GM12878 (cell line): ENCODE results near the gene CHID1. TPM values are rescaled to one million over a fixed set of nuclear protein-coding genes. Genes with fewer than 3 reads are reported as not detected.

Experiments used
- ATAC-seq: fragments of 200-7000 bp; cut with Tn5 transposase; 3 replicates; pipeline ENCODE4 v1.9.1; 2020; ENCODE audit warnings: mild to moderate bottlenecking, moderate library complexity
- BruUV-seq: library from RNA; stranded (reverse); fragments of 400-500 nt; replicated peaks from 2 replicates; lab custom pipeline; 2021; lab: Mats Ljungman, UMichigan
- CTCF ChIA-PET: fragments of 300-600 bp; sonication (Branson Sonifier 250); formaldehyde crosslinking; extraction: SDS; loops from one replicate; lab custom pipeline; 2021; ENCODE audit warnings: inconsistent platforms; lab: Yijun Ruan, JAX
- POLR2A ChIA-PET: fragments of 350-600 bp; formaldehyde crosslinking; extraction: SDS; loops from one replicate; lab custom pipeline; 2021; ENCODE audit warnings: inconsistent platforms; lab: Charles Lee
- RAD21 ChIA-PET: fragments of 300-600 bp; sonication (Branson Sonifier 250); formaldehyde crosslinking; loops from one replicate; lab custom pipeline; 2023; ENCODE audit warnings: antibody characterized with exemption; ENCODE audit not compliant: unreplicated experiment; lab: Charles Lee
- SMC1A ChIA-PET: fragments of 300-600 bp; sonication (Branson Sonifier 250); formaldehyde crosslinking; loops from one replicate; lab custom pipeline; 2023; ENCODE audit not compliant: unreplicated experiment, uncharacterized antibody; lab: Charles Lee
- DNase-seq: peaks from one replicate; pipeline ENCODE4 v3.0.0-alpha.2; 2011; ENCODE audit warnings: low read depth, low spot score
- FAIRE-seq: peaks from 3 replicates; lab custom pipeline; 2011; peaks lifted over from hg19 to GRCh38; lab: Jason Lieb, UNC
- H2AFZ ChIP-seq: 2 replicates; pipeline ENCODE4 v1.6.0; 2011; ENCODE audit warnings: low read depth, low read length, control low read depth; ENCODE audit not compliant: control insufficient read depth
- H3K27ac ChIP-seq: 2 replicates; pipeline ENCODE4 v1.5.1; 2011; ENCODE audit warnings: control low read depth; ENCODE audit not compliant: control insufficient read depth, insufficient read depth
- H3K27me3 ChIP-seq, 2 experiments: replicated peaks in 1 of 2; 2 replicates each; pipeline versions ENCODE4 v1.6.0 to v1.6.1; 2011; ENCODE audit warnings: low read length in 1 of 2; ENCODE audit not compliant: control insufficient read depth in 2 of 2, insufficient read depth in 2 of 2
- H3K36me3 ChIP-seq, 2 experiments: 2 replicates each; pipeline ENCODE4 v1.5.1; 2011; ENCODE audit warnings: low read length in 1 of 2; ENCODE audit not compliant: control insufficient read depth in 2 of 2, insufficient read depth in 2 of 2
- H3K4me1 ChIP-seq: 2 replicates; pipeline ENCODE4 v1.6.1; 2011; ENCODE audit warnings: mild to moderate bottlenecking, low read length, moderate library complexity, mixed read lengths; ENCODE audit not compliant: control insufficient read depth, insufficient read depth
- H3K4me2 ChIP-seq: 2 replicates; pipeline ENCODE4 v1.6.0; 2011; ENCODE audit warnings: control low read depth; ENCODE audit not compliant: control insufficient read depth, insufficient read depth
- H3K4me3 ChIP-seq: fragments of 200-600 bp; sonication (generic); 2 replicates; pipeline ENCODE4 v1.5.1; 2016
- H3K79me2 ChIP-seq: 2 replicates; pipeline ENCODE4 v1.6.0; 2011; ENCODE audit warnings: low read length; ENCODE audit not compliant: control insufficient read depth, insufficient read depth
- H3K9ac ChIP-seq: 2 replicates; pipeline ENCODE4 v1.8.0; 2011; ENCODE audit warnings: low read length, control low read depth, mixed read lengths; ENCODE audit not compliant: control insufficient read depth, insufficient read depth
- H3K9me3 ChIP-seq: replicated peaks from 3 replicates; pipeline ENCODE4 v1.5.1; 2011; ENCODE audit warnings: mild to moderate bottlenecking, low read length; ENCODE audit not compliant: control insufficient read depth, insufficient read depth
- H4K20me1 ChIP-seq: 2 replicates; pipeline ENCODE4 v1.6.0; 2011; ENCODE audit not compliant: control insufficient read depth, insufficient read depth
- CREB1 ChIP-seq: IDR thresholded peaks from 2 replicates; pipeline ENCODE4 v1.6.1; 2012; ENCODE audit warnings: low read depth, mild to moderate bottlenecking, inconsistent platforms
- CREM ChIP-seq: IDR thresholded peaks from 2 replicates; pipeline ENCODE4 v1.6.1; 2014; ENCODE audit warnings: antibody characterized with exemption, low read depth
- E2F8 ChIP-seq: fragments of 450-650 bp; IDR thresholded peaks from 2 replicates; pipeline ENCODE4 v1.6.1; 2018; ENCODE audit warnings: mild to moderate bottlenecking, low read depth, moderate library complexity; ENCODE audit not compliant: partially characterized antibody
- EP300 ChIP-seq, 2 experiments: fragments of 150-350 bp in 1 of 2; IDR thresholded peaks; 2 replicates each; pipeline ENCODE4 v1.6.1; 2011 to 2012; ENCODE audit warnings: low read depth in 2 of 2, low read length in 2 of 2, borderline replicate concordance in 1 of 2, improper control_type of control experiment in 1 of 2, inconsistent platforms in 1 of 2; ENCODE audit not compliant: control insufficient read depth in 1 of 2
- HDGF ChIP-seq: fragments of 450-650 bp; IDR thresholded peaks from 2 replicates; pipeline ENCODE4 v1.6.1; 2016; ENCODE audit warnings: antibody characterized with exemption
- IKZF2 ChIP-seq, 2 experiments: fragments of 450-650 bp; IDR thresholded peaks; 2 replicates each; pipeline ENCODE4 v1.6.1; 2017; ENCODE audit warnings: mild to moderate bottlenecking in 2 of 2, moderate library complexity in 2 of 2
- IRF5 ChIP-seq: fragments of 450-650 bp; IDR thresholded peaks from 2 replicates; pipeline ENCODE4 v1.6.1; 2017; ENCODE audit warnings: borderline replicate concordance
- NFIC ChIP-seq: IDR thresholded peaks from 2 replicates; pipeline ENCODE4 v1.6.1; 2012; ENCODE audit warnings: low read depth, mild to moderate bottlenecking, inconsistent platforms, low read length, moderate library complexity
- NR2C1 ChIP-seq: fragments of 450-650 bp; IDR thresholded peaks from 2 replicates; pipeline ENCODE4 v1.6.1; 2017; ENCODE audit warnings: antibody characterized with exemption, mild to moderate bottlenecking, moderate library complexity
- RELA ChIP-seq: fragments of 450-650 bp; IDR thresholded peaks from 2 replicates; pipeline ENCODE4 v1.8.0; 2014; ENCODE audit warnings: borderline replicate concordance; ENCODE audit not compliant: partially characterized antibody
- SMARCA5 ChIP-seq: fragments of 450-650 bp; IDR thresholded peaks from 2 replicates; pipeline ENCODE4 v1.6.1; 2017; ENCODE audit warnings: mild to moderate bottlenecking
- ZNF592 ChIP-seq: fragments of 450-650 bp; IDR thresholded peaks from 2 replicates; pipeline ENCODE4 v1.6.1; 2017; ENCODE audit warnings: mild to moderate bottlenecking, moderate library complexity
- ZNF622 ChIP-seq: fragments of 450-650 bp; IDR thresholded peaks from 2 replicates; pipeline ENCODE4 v1.6.1; 2017; ENCODE audit warnings: mild to moderate bottlenecking, inconsistent platforms
- ZZZ3 ChIP-seq: IDR thresholded peaks from 2 replicates; pipeline ENCODE4 v1.6.1; 2011; ENCODE audit warnings: low read depth; ENCODE audit not compliant: control insufficient read depth, insufficient read length
- WGBS: methylation state at CpG from one replicate; pipeline ENCODE4 v1.1.6; 2016; ENCODE audit warnings: low lambda C conversion rate; ENCODE audit not compliant: insufficient replicate concordance, insufficient coverage; ENCODE audit errors: missing lambda C conversion rate; 5-methylcytosine and 5-hydroxymethylcytosine counted together
- in situ Hi-C: fragments of 300-500 bp; cut with MboI; formaldehyde crosslinking; loops from 9 replicates; pipeline ENCODE4 v1.14.3; 2018; ENCODE audit warnings: mixed read lengths
- intact Hi-C: fragments of 100-400 bp; cut with micrococcal nuclease; formaldehyde crosslinking; loops from one replicate; pipeline ENCODE4 v1.14.2; 2022; ENCODE audit not compliant: unreplicated experiment
- polyA plus RNA-seq, 11 experiments: library from polyadenylated mRNA; depleted of rRNA in 4 of 11; unstranded in 6 of 11; stranded (reverse) in 5 of 11; fragments of >200 nt; fragmentation: Nextera tagmentation in 4 of 11; fragmentation: Illumina TruSeq in 1 of 11; extraction: Ambion mirVana in 4 of 11; extraction: Trizol in 1 of 11; gene quantifications; 1 replicate in 1 of 11; 2 replicates in 10 of 11; pipeline versions ENCODE4 v1.2.1 to v1.2.3, GENCODE V29; 2011 to 2016; ENCODE audit warnings: inconsistent platforms in 2 of 11, missing spikeins in 2 of 11, low read depth in 1 of 11
- total RNA-seq, 4 experiments: library from RNA; depleted of rRNA in 3 of 4; stranded (reverse); fragments of >200 nt in 3 of 4; fragmentation: Illumina TruSeq in 1 of 4; extraction: Trizol in 1 of 4; gene quantifications; 2 replicates each; pipeline versions ENCODE4 v1.2.1 to v1.2.3, GENCODE V29; 2013 to 2021

The CHID1 gene
- total and polyA plus RNA-seq, 10 of the 15 experiments (the other 5 are each of a cell fraction or from before 2014, with no cell fraction given): 4.8 to 75.2 (median 30.1) TPM

GRCh38 chr11:820655-821511, 89.7 kb downstream of the CHID1 start:
- WGBS: 63% methylated on average over 11 of the region's 11 CpGs
- H3K36me3 ChIP-seq: peaks cover 0 to 2% of the 10 kb centered on the region in 2 experiments; a peak in 3 of 4 replicates
- H3K9ac ChIP-seq: peak overlapping the region; percentile 82
- POLR2A ChIA-PET: interaction anchor here (1.8 to 4.3 kb wide), 5 partner anchors 8 to 23 kb away, joined by 9 to 33 read pairs (median 18); partner anchors contain the start of genes CRACR2B, PIDD1, RPLP2 and TSPAN4
- no peaks in the 10 kb centered on the region for H3K9me3 ChIP-seq
- RAD21 ChIA-PET: interaction anchor here (1.9 kb wide), 1 partner anchor 12 kb away, joined by 13 read pairs; the partner anchor contains the start of gene RPLP2
- in situ Hi-C loops: loop anchor here (25.0 kb wide), 1 partner anchor 1566 kb away; the partner anchor contains the start of gene CD81
- peak overlapping the region; percentile 82 for H3K4me3 ChIP-seq
- peaks cover 5% of the 10 kb centered on the region for H3K79me2 ChIP-seq
- intact Hi-C loops: no loop called here
- FAIRE-seq (no peak), ATAC-seq (no peak), DNase-seq (no peak)
- no TSS peak for BruUV-seq
- H3K27me3 ChIP-seq: no peaks in the 10 kb centered on the region
- H2AFZ ChIP-seq: no peak overlapping the region
- peak overlapping the region; percentile 90 for H3K4me2 ChIP-seq
- H3K4me1 ChIP-seq: no peaks in the 10 kb centered on the region; the same call in 1 of the 2 replicates
- SMC1A ChIA-PET: interaction anchor here (1.9 kb wide), 1 partner anchor 22 kb away, joined by 5 read pairs; the partner anchor contains the start of genes POLR2L and TSPAN4
- H4K20me1 ChIP-seq: no peaks in the 10 kb centered on the region; the same call in 1 of the 2 replicates
- CTCF ChIA-PET: no interaction called here
- 0 out of 2 replicates have a peak overlapping the region, but pooled peaks have one; percentile 73 for H3K27ac ChIP-seq
- TF ChIP-seq E2F8 (no peak), CREB1 (no peak), HDGF (no peak), EP300 (IDR thresholded peaks at IDR 0.05; ENCODE audit: borderline replicate concordance in 1 of 2, control insufficient read depth in 1 of 2, low read depth in 2 of 2, low read length in 2 of 2) (no peak), ZZZ3 (no peak), IKZF2 (IDR thresholded peaks at IDR 0.05) (no peak), ZNF622 (no peak), NFIC (no peak), IRF5 (no peak), NR2C1 (no peak), CREM (no peak), ZNF592 (no peak), RELA (no peak), SMARCA5 (no peak)
